H1 (cell line): ENCODE results near the gene KPNA1. TPM values are rescaled to one million over a fixed set of nuclear protein-coding genes. Genes with fewer than 3 reads are reported as not detected.

Experiments used
- GTF2F1 ChIP-seq: IDR thresholded peaks from 2 replicates; pipeline ENCODE4 v1.6.1; 2012; ENCODE audit warnings: low read depth, low read length, improper control_type of control experiment, borderline replicate concordance
- RBBP5 ChIP-seq: IDR thresholded peaks from 2 replicates; pipeline ENCODE4 v1.7.1; 2012; ENCODE audit warnings: low read depth, mild to moderate bottlenecking, inconsistent platforms, low read length, moderate library complexity, borderline replicate concordance
- polyA plus RNA-seq, 7 experiments: library from polyadenylated mRNA; depleted of rRNA in 3 of 7; stranded (reverse) in 5 of 7; unstranded in 2 of 7; fragments of >200 nt in 5 of 7; fragments of 200-250 nt in 2 of 7; gene quantifications; 1 replicate in 5 of 7; 2 replicates in 1 of 7; 4 replicates in 1 of 7; pipeline versions ENCODE4 v1.2.1 to v1.2.3, GENCODE V29; 2011 to 2013; ENCODE audit warnings: missing spikeins in 2 of 7, mixed read lengths in 2 of 7
- total RNA-seq: library from RNA; stranded (reverse); fragmentation: NEBNext Ultra II Directional; extraction: Animal tissue kit (Norgen Biotek cat#: 25700); gene quantifications from 2 replicates; pipeline ENCODE4 v1.2.1, GENCODE V29; 2021

Gene KPNA1
- total and polyA plus RNA-seq, 2 of the 8 experiments (the other 6 are each of a cell fraction or from before 2014, with no cell fraction given) = 14.8 to 63.0 TPM

DNA sequence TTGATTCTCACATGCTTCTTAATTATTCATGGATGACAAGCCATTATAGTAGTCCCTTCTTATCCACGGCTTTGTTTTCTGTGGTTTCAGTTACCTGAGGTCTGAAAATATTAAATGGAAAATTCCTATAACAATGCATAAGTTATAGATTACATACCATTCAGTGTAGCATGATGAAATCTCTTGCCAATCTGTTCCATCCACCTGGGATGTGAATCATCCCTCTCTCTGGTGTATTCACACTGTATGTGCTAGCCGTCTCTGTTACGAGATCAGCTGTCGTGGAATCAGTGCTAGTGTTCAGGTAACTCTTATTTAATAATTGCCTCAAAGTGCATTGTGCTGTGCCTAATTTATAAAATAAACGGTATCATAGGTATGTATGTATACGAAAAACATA lies 104.1 kb downstream of the KPNA1 start (continued):
- no peak for TF ChIP-seq RBBP5
- TF ChIP-seq GTF2F1 = no peak
